ENCODE results near the gene ARID1B.

The ARID1B gene

DNA sequence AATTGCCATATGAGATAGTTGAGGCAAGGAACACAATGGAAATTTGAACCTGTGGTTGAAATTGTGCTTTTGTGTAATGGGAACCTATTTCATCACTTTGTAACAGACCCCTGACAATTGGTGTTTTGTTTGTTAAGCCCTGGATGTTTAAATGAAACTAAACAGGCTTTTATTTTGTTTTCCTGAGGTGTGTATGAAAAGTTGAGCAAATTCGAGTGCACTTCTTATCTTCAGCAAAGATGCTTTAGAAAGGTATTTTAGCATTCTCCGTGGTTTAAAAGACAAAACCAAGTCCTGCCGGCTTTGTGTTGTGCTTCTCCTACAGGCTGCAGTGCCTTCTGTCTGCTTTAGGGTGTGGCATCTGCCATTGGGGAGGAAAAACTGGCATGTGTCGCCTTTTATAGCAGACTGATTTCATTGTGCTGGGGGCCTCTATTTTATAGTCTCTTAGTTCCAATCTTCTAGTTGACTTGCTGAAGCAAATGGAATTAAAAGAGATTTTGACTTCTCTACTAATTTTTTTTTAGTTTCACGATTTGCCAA is 2.2 kb upstream of the ARID1B start:
- peak overlapping the region; percentile 84 for H3K27ac ChIP-seq (ENCODE audit: low read depth, low read length)
- no peaks in the 10 kb centered on the region for H3K36me3 ChIP-seq (ENCODE audit: control insufficient read depth, insufficient read depth, low read length)
- H3K27me3 ChIP-seq (ENCODE audit: control insufficient read depth, insufficient read depth, low read length) = no peaks in the 10 kb centered on the region
- no peaks in the 10 kb centered on the region for H3K9me3 ChIP-seq (ENCODE audit: control insufficient read depth, insufficient read depth, low read length)
- H3K4me1 ChIP-seq (ENCODE audit: control insufficient read depth, insufficient read depth, low read length) = peaks cover 43% of the 10 kb centered on the region
- peak overlapping the region; percentile 39 for H3K4me3 ChIP-seq (ENCODE audit: low read depth, low read length)
- H3K9ac ChIP-seq (ENCODE audit: low read depth, low read length) = peak overlapping the region; percentile 41; the same call in 1 of the 2 replicates

DNA sequence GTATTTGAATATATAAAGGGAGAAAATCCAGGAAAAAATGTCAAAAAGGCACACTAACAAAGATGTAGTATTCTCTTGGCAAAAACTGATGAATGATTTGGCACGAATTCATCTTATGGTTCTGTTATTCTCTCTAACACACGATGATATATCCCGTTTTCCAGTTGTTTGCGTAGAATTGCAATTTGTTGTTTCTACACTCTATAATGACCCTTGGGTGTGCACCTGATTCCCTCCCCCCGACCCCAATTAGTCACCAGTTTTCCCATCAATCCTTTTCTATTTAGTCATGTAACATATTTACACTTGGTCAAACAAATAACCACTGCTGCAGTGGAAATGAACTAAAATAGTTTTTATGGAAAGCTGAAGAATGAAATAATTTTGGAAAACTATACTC is 1.5 kb upstream of the ARID1B start:
- Histone ChIP-seq H3K9me3 (ENCODE audit: control insufficient read depth, insufficient read depth, low read length) (no peaks in the 10 kb centered on the region), H3K27ac (ENCODE audit: low read depth, low read length) (peak overlapping the region; percentile 84), H3K9ac (ENCODE audit: low read depth, low read length) (no peak overlapping the region), H3K4me3 (ENCODE audit: low read depth, low read length) (peak overlapping the region; percentile 39), H3K27me3 (ENCODE audit: control insufficient read depth, insufficient read depth, low read length) (no peaks in the 10 kb centered on the region), H3K36me3 (ENCODE audit: control insufficient read depth, insufficient read depth, low read length) (no peaks in the 10 kb centered on the region), H3K4me1 (ENCODE audit: control insufficient read depth, insufficient read depth, low read length) (peaks cover 47% of the 10 kb centered on the region)

DNA sequence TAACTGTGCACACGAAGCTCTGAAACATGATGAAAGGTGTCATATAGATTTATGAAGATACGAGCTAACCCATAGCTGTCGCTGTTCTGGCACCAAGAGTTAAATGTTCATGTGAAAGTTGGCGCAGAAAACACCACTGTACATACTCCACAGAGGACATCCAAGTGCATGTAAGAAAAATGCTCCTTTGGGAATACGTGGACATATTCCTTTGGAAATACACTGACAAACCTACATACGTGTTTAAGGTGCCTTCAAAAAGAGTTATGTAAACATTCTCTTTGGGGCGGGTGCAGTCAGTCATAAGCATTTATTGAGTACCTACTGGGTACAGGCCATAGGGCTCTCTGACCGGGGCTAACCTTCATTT is 723 bp upstream of the ARID1B start:
- peaks cover 54% of the 10 kb centered on the region for H3K4me1 ChIP-seq (ENCODE audit: control insufficient read depth, insufficient read depth, low read length)
- H3K27ac ChIP-seq (ENCODE audit: low read depth, low read length) = peak overlapping the region; percentile 97
- no peaks in the 10 kb centered on the region for H3K9me3 ChIP-seq (ENCODE audit: control insufficient read depth, insufficient read depth, low read length)
- peak overlapping the region; percentile 92 for H3K9ac ChIP-seq (ENCODE audit: low read depth, low read length)
- H3K27me3 ChIP-seq (ENCODE audit: control insufficient read depth, insufficient read depth, low read length) = no peaks in the 10 kb centered on the region
- H3K4me3 ChIP-seq (ENCODE audit: low read depth, low read length) = peak overlapping the region; percentile 90
- no peaks in the 10 kb centered on the region for H3K36me3 ChIP-seq (ENCODE audit: control insufficient read depth, insufficient read depth, low read length)

DNA sequence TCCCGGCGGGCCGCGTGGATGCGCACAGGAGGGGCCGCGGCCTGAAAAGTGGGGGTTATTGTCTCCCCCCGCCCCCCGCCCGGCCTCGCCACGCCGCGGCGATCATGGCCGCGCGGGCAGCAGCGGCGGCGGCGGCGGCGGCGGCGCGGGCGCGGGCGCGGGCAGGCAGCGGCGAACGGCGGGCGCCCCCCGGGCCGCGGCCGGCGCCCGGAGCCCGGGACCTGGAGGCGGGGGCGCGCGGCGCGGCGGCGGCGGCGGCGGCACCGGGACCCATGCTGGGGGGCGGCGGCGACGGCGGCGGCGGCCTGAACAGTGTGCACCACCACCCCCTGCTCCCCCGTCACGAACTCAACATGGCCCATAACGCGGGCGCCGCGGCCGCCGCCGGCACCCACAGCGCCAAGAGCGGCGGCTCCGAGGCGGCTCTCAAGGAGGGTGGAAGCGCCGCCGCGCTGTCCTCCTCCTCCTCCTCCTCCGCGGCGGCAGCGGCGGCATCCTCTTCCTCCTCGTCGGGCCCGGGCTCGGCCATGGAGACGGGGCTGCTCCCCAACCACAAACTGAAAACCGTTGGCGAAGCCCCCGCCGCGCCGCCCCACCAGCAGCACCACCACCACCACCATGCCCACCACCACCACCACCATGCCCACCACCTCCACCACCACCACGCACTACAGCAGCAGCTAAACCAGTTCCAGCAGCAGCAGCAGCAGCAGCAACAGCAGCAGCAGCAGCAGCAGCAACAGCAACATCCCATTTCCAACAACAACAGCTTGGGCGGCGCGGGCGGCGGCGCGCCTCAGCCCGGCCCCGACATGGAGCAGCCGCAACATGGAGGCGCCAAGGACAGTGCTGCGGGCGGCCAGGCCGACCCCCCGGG is 637 bp downstream of the ARID1B start:
- H3K9me3 ChIP-seq (ENCODE audit: control insufficient read depth, insufficient read depth, low read length) = no peaks in the 10 kb centered on the region
- H3K36me3 ChIP-seq (ENCODE audit: control insufficient read depth, insufficient read depth, low read length) = no peaks in the 10 kb centered on the region
- H3K4me1 ChIP-seq (ENCODE audit: control insufficient read depth, insufficient read depth, low read length) = peaks cover 66% of the 10 kb centered on the region
- peak overlapping the region; percentile 90 for H3K4me3 ChIP-seq (ENCODE audit: low read depth, low read length)
- no peaks in the 10 kb centered on the region for H3K27me3 ChIP-seq (ENCODE audit: control insufficient read depth, insufficient read depth, low read length)
- H3K9ac ChIP-seq (ENCODE audit: low read depth, low read length) = peak overlapping the region; percentile 92
- H3K27ac ChIP-seq (ENCODE audit: low read depth, low read length) = peak overlapping the region; percentile 97

DNA sequence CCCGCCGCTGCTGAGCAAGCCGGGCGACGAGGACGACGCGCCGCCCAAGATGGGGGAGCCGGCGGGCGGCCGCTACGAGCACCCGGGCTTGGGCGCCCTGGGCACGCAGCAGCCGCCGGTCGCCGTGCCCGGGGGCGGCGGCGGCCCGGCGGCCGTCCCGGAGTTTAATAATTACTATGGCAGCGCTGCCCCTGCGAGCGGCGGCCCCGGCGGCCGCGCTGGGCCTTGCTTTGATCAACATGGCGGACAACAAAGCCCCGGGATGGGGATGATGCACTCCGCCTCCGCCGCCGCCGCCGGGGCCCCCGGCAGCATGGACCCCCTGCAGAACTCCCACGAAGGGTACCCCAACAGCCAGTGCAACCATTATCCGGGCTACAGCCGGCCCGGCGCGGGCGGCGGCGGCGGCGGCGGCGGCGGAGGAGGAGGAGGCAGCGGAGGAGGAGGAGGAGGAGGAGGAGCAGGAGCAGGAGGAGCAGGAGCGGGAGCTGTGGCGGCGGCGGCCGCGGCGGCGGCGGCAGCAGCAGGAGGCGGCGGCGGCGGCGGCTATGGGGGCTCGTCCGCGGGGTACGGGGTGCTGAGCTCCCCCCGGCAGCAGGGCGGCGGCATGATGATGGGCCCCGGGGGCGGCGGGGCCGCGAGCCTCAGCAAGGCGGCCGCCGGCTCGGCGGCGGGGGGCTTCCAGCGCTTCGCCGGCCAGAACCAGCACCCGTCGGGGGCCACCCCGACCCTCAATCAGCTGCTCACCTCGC is 1.5 kb downstream of the ARID1B start:
- Histone ChIP-seq H3K27me3 (ENCODE audit: control insufficient read depth, insufficient read depth, low read length) (no peaks in the 10 kb centered on the region), H3K9me3 (ENCODE audit: control insufficient read depth, insufficient read depth, low read length) (no peaks in the 10 kb centered on the region), H3K36me3 (ENCODE audit: control insufficient read depth, insufficient read depth, low read length) (no peaks in the 10 kb centered on the region), H3K4me3 (ENCODE audit: low read depth, low read length) (peak overlapping the region; percentile 75), H3K9ac (ENCODE audit: low read depth, low read length) (peak overlapping the region; percentile 88), H3K27ac (ENCODE audit: low read depth, low read length) (peak overlapping the region; percentile 87), H3K4me1 (ENCODE audit: control insufficient read depth, insufficient read depth, low read length) (peaks cover 66% of the 10 kb centered on the region)

DNA sequence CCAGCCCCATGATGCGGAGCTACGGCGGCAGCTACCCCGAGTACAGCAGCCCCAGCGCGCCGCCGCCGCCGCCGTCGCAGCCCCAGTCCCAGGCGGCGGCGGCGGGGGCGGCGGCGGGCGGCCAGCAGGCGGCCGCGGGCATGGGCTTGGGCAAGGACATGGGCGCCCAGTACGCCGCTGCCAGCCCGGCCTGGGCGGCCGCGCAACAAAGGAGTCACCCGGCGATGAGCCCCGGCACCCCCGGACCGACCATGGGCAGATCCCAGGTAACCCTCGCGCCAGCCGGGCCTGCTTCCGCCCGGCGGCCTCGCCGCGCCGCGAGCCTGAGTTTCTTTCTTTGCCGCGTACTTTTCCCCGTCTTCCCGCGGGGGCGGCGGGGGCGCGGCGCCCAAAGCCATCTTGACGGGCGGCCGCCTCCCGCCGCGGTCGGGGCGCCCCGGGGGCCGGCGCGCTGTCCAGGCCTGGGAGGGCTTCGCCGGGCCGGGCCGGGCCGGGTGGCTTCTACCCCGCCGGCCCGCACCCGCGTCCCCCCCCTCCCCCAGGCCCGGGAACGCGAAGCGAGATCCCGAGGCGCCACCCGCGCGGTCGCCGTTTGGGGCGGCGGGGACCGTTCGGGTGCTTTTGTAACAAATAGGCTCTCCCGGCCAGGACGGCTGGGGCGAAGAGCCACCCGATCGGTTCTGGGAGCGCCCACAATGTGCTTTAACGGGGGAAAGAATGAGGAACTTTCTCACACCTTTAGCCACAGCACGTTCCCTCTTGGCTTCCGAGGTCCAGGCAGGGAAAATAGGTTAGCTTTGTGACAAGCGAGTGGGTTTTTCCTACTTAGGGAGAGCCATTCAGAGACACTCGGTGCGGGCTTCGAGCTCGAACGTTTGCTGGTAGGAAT is 2.3 kb downstream of the ARID1B start:
- Histone ChIP-seq H3K27ac (ENCODE audit: low read depth, low read length) (peak overlapping the region; percentile 87), H3K9me3 (ENCODE audit: control insufficient read depth, insufficient read depth, low read length) (no peaks in the 10 kb centered on the region), H3K4me3 (ENCODE audit: low read depth, low read length) (peak overlapping the region; percentile 75), H3K27me3 (ENCODE audit: control insufficient read depth, insufficient read depth, low read length) (no peaks in the 10 kb centered on the region), H3K4me1 (ENCODE audit: control insufficient read depth, insufficient read depth, low read length) (peaks cover 66% of the 10 kb centered on the region), H3K36me3 (ENCODE audit: control insufficient read depth, insufficient read depth, low read length) (no peaks in the 10 kb centered on the region), H3K9ac (ENCODE audit: low read depth, low read length) (peak overlapping the region; percentile 88)

DNA sequence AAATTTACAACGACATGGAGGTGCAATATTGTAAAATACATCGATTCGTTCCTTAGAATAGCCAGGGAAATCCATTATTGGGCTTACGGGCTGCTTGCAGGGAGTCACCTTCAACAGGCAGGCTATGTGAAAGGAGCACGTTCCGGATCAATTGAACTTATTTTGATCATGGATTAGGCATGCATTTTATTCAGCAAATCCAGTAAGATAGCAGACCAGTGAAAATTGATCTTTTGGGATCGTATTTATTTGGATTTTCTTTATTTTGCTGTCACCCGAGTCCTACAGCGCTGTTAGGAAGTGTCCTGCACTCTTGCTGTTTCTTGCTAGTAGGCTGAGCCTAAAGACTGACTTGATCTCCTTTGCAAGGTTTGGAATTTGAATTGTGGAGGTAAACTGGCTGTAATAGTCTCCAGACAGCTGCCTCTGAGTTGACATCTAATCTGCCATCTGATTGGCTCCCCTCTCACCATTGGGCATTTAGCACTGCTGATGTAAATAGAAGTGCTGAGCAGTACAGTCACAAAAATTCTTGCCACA is 3.0 kb downstream of the ARID1B start:
- Histone ChIP-seq H3K9me3 (ENCODE audit: control insufficient read depth, insufficient read depth, low read length) (no peaks in the 10 kb centered on the region), H3K27me3 (ENCODE audit: control insufficient read depth, insufficient read depth, low read length) (no peaks in the 10 kb centered on the region), H3K27ac (ENCODE audit: low read depth, low read length) (peak overlapping the region; percentile 87), H3K9ac (ENCODE audit: low read depth, low read length) (peak overlapping the region; percentile 73), H3K4me1 (ENCODE audit: control insufficient read depth, insufficient read depth, low read length) (peaks cover 59% of the 10 kb centered on the region), H3K36me3 (ENCODE audit: control insufficient read depth, insufficient read depth, low read length) (peaks cover 5% of the 10 kb centered on the region), H3K4me3 (ENCODE audit: low read depth, low read length) (peak overlapping the region; percentile 75)

DNA sequence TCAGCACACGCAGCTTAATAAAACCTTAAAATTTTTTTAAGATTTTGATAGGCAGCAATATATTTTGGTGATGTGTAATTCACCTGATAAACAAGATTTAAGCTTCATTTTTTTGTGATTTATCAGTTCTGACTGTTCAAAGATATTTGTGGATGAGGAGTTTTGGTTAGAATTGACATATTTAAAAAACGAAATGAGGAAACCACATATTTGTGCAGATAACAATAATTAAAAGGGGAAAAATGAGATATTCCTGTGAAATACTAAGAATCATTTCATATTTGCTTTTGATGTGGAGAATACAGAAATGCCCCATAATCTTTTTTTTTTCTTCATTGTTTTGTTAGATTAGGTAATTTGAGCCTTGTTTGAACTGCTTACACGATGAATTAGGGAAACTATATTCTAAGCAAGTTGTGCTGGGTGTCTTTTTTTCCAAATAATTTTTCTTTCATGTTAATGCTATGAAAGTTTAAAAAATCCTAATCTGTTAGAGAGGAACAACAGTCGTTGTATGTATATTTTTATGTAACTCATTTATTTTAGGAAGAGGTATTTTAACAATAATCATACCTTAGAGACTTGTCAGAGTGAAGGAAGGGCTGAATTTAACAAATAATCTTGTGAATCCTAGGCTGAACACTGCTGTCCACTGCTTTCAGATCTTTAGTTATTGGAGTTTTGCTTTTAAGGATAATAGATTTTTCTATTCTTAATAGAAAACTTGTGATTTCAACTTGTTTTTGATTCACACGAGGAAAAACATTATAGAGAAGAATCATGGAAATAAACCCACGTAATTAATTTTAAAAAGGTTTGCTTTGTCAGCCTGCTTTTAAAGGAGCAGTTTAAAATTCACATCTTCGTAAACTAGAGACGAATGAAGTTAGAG is 4.0 kb downstream of the ARID1B start:
- Histone ChIP-seq H3K9me3 (ENCODE audit: control insufficient read depth, insufficient read depth, low read length) (no peaks in the 10 kb centered on the region), H3K9ac (ENCODE audit: low read depth, low read length) (no peak overlapping the region), H3K4me3 (ENCODE audit: low read depth, low read length) (peak overlapping the region; percentile 75), H3K36me3 (ENCODE audit: control insufficient read depth, insufficient read depth, low read length) (peaks cover 11% of the 10 kb centered on the region), H3K4me1 (ENCODE audit: control insufficient read depth, insufficient read depth, low read length) (peaks cover 55% of the 10 kb centered on the region), H3K27me3 (ENCODE audit: control insufficient read depth, insufficient read depth, low read length) (no peaks in the 10 kb centered on the region), H3K27ac (ENCODE audit: low read depth, low read length) (no peak overlapping the region)

DNA sequence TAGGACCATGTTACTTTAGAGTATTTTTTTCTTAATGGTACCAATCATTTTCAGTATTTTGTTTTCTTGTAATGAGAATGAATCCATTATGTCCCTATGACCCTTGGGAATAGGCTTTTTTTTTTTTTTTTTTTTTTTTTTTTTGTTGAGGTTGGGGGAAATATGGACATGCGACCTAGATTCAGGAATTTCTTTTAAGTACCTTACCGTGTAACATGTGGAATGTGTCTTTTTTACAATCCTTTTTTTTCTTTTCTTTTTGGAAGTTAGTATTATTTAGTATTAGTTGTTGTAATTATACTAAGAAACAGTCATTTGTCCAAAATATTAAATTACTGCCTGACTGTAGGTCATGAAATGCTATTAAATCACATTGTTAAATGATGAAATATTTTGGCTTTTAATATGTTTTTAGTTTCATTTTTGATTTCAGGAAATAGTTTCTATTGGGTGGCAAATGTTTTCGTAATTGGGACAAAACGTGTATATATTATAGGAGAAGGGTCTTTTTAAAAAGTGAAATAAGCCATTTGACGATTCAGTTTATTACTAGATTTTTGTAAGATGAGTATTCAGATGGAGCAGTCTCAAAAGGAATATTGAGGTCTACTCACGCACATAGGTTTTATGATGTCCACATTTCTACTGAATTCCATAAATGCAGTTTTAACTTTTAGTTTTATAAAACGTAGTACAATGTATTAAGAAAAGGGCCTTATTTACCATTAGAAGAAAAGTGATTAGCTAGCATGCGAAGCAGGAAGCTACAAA is 4.9 kb downstream of the ARID1B start:
- Histone ChIP-seq H3K4me3 (ENCODE audit: low read depth, low read length) (peak overlapping the region; percentile 75), H3K36me3 (ENCODE audit: control insufficient read depth, insufficient read depth, low read length) (peaks cover 11% of the 10 kb centered on the region), H3K27me3 (ENCODE audit: control insufficient read depth, insufficient read depth, low read length) (no peaks in the 10 kb centered on the region), H3K9me3 (ENCODE audit: control insufficient read depth, insufficient read depth, low read length) (no peaks in the 10 kb centered on the region), H3K9ac (ENCODE audit: low read depth, low read length) (no peak overlapping the region), H3K4me1 (ENCODE audit: control insufficient read depth, insufficient read depth, low read length) (peaks cover 54% of the 10 kb centered on the region), H3K27ac (ENCODE audit: low read depth, low read length) (peak overlapping the region; percentile 27)
